Activated T-cell treated with anti-CD3 and anti-CD28 coated beads for 4 hours (primary cell): ENCODE data around the gene YOD1.

Experiments
- DNase-seq: peaks from one replicate; pipeline ENCODE4 v3.0.0-alpha.2; 2020

Gene YOD1

GRCh38 chr1:207024202-207025145 lies 26.5 kb downstream of the YOD1 start:
- DNase-seq, result no peak

GRCh38 chr1:207022996-207023679 lies 27.9 kb downstream of the YOD1 start:
- DNase-seq, result no peak

GRCh38 chr1:207021876-207022596 lies 29.0 kb downstream of the YOD1 start:
- no peak for DNase-seq

- DNase-seq, result no peak
Measured at GRCh38 chr1:207021139-207021861, 29.7 kb downstream of the YOD1 start.

GRCh38 chr1:207020709-207021107 lies 30.3 kb downstream of the YOD1 start:
- no peak for DNase-seq

- DNase-seq, result no peak
Measured at GRCh38 chr1:207020065-207020708, 30.8 kb downstream of the YOD1 start.

GRCh38 chr1:207019661-207020060 lies 31.3 kb downstream of the YOD1 start:
- DNase-seq, result no peak

GRCh38 chr1:207019161-207019560 lies 31.8 kb downstream of the YOD1 start:
- DNase-seq, result no peak

- DNase-seq, result no peak
Measured at GRCh38 chr1:207018707-207019106, 32.3 kb downstream of the YOD1 start.

GRCh38 chr1:207017615-207018559 lies 33.1 kb downstream of the YOD1 start:
- DNase-seq, result no peak

GRCh38 chr1:207015791-207016190 lies 35.2 kb downstream of the YOD1 start:
- no peak for DNase-seq

- no peak for DNase-seq
Measured at GRCh38 chr1:207014728-207015127, 36.3 kb downstream of the YOD1 start.

- no peak for DNase-seq
Measured at GRCh38 chr1:207013321-207014085, 37.5 kb downstream of the YOD1 start.

GRCh38 chr1:207010726-207011125 lies 40.3 kb downstream of the YOD1 start:
- DNase-seq, result no peak

- DNase-seq, result no peak
Measured at GRCh38 chr1:207009945-207010344, 41.1 kb downstream of the YOD1 start.

GRCh38 chr1:207009182-207009850 lies 41.7 kb downstream of the YOD1 start:
- no peak for DNase-seq

- no peak for DNase-seq
Measured at GRCh38 chr1:207007352-207008033, 43.5 kb downstream of the YOD1 start.

GRCh38 chr1:207006914-207007313 lies 44.1 kb downstream of the YOD1 start:
- DNase-seq, result no peak

- no peak for DNase-seq
Measured at GRCh38 chr1:207006083-207006482, 44.9 kb downstream of the YOD1 start.
